HG03558 (cell line): ENCODE data around the gene ASTL.

Experiments
- ATAC-seq: cut with Tn5 transposase; IDR thresholded peaks from one replicate; pipeline ENCODE4 v1.9.1; 2021; ENCODE audit warnings: moderate number of reproducible peaks; ENCODE audit not compliant: unreplicated experiment; ENCODE audit errors: extremely low read depth

The ASTL gene

DNA sequence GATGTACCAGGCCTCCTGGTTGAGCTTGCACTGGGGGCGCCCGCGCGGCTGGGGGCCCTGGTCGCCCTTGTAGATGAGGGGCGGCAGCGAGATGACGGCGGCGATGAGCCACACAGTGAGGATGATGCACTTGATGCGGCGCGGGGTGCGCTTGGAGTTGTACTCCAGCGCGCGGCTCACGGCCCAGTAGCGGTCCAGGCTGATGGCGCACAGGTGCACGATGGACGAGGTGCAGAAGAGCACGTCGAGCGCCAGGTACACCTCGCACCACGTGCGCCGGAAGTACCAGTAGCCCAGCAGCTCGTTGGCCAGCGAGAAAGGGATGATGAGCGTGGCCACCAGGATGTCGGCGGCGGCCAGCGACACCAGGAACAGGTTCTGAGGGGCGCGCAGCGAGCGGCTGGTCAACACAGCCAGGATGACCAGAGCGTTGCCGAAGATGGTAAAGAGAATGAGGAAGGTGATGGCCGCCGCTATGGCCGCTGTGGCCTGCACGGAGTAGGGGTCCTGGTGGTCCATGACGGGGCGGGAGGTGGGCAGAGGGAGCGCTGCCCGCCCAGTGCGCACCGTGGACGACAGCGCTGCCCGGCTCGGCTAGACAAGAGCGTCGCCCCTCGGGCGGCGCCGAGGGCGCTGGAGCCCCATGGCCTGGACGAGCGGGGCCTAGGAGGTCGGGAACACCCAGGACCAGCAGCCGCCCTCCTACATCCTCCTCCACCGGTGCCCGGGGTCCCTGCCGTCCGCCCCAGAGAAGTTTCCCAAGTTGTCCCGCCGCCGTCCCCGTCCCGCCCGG lies 22.5 kb downstream of the ASTL start:
- no peak for ATAC-seq

DNA sequence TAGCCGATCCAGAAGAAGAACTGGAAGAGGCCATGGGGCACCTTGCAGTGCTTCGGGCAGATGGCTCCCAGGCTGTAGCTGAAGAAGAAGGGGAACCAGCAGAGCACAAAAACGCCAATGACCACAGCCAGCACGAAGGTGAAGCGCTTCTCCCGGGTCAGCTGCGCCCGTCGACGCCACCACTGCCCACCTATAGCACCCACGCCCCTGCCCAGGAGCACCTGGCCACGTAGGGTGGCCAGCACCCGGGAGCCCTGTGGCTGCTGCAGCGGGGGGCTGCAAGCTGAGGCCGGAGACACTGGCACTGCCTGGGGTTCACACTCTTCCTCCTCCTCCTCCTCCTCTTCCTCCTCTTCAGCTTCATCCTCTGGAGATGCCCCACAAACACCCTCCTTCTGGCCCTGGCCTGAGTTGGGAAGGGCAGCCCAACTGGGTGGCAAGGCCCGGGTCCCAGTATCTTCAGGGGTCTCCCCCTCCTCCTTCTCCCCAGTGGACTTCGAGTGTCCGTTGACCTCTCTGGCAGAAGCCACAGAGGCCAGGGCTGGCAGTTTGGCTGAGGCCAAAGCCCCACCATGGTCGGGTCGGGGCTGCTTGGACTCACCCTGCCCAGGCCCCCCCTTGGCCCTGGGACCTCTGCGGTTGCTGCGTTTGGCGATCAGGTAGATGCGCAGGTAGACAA lies 23.3 kb downstream of the ASTL start:
- ATAC-seq, result no peak

DNA sequence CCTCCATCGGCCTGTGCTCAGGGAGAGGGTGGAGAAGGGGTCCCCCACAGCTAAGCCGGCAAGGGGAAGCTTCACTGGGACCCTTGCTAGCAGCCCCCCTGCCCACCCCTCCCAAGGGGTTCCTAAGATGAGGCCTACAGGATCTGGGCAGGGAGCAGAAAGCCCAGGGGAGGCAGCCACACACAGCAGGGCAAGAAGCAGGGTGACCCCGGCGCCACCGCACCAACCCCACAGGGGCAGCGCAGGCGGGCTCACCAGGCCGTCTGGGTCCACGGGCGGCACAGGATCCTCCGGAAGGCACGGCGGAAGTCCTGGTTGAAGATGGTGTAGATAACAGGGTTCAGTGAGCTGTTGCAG lies 23.8 kb downstream of the ASTL start:
- ATAC-seq, result no peak

DNA sequence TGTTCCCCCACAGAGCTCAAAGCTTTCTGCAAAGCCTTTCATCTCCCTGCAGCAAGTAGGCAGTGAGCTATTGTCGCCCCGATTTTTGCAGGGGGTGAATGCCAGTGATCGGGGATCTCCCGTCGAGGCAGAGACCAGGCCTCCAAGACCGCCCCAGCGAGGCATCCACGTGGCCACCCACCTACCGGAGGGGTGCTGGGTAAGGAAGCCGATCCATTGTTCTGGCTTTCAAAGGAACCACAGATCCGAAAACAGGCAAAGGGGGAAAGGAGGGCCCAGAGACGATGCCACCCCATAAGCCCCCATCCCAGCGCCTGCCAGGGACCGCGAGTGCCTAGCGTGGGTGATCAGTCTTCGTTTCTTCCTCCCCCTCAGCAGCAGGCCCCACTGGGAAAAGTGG lies 24.4 kb downstream of the ASTL start:
- no peak for ATAC-seq

DNA sequence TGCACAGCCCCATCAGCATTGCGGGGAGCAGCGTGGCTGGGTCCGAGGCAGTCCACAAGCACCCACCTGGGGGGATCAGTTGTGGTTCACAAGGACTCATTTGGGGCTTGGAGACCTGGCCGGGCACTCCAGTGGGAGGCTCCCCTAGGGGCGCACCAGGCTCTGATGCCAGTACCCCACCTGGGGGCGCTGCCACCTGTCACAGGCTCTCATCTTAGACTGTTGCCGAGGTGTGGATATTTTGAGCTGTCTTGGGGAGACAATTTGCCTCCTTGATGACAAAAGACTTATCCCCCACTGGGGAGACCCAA lies 25.0 kb downstream of the ASTL start:
- no peak for ATAC-seq

DNA sequence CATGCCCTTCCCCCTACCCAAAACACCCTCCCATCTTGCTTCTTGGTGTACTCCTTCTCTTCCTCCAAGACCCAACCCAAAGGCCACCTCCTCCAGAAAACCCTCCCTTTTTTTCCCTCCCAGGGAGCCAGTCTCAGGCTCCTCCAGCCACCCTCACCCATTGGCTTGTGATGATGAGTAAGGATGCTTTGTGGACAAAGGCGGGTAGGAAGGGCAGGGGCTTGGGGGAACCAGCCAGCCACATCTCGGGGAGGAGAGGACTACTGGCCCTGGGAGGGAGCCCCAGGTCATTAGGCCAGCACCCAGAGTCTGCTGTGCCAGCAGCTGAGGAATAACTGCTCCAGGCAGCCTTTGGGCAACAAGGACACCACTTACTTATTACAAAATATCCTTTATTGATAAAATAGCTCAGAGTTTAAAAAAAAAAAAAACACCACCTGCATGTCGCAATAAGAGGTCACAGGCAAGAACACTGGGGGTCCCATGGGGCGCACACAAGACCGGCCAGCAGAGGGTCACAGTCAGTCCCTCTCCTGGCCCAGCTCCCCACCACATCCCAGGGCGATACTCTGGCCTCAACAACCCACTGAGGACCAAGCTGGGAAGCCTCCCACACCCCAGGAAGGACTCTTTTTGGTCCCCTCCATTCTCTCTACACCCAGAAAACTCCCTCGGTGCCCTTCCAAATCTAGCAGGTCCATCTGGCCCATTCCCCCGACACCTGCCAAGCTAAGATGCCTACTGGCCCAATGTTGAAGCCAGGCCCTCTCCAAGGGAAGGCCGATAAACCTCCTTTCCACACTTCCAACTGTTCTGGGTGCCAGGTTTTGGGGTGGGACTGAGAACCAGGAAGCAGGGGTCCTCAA lies 25.6 kb downstream of the ASTL start:
- ATAC-seq, result no peak

- ATAC-seq, result no peak
These were observed 26.3 kb downstream of the ASTL start for GRCh38 chr2:96111823-96112500.

- no peak for ATAC-seq
These were observed 27.1 kb downstream of the ASTL start for GRCh38 chr2:96111257-96111640.

DNA sequence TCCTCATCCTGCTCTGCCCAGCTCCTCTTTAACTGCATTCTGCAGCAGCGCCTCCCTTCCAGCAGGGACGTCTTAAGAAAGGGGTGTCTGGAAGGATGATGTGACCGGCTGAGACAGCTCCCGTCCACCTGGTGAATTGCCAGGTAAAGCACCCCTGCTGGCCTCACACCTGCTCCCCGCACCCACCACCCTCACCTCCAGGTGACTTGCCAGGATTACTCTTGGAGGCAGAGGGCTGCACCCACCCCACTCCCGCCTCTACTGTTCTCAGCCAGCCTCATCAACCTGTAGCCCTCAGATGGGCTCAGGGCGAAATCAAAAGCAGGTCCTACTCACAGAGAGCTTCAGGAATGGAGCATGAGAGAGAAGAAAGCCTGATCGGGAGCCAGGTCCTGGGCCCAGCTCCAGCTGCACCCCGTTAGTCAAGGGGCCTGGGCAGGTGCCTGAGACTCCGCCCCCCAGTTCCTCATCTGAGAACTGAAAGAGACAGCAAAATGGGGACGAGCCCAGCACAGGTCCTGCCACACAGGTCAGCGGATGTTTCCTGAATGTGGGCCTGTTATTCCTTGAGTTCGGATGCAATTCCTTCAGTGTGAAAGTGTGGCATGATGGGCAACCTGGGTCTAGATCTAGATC lies 27.6 kb downstream of the ASTL start:
- no peak for ATAC-seq

GRCh38 chr2:96109931-96110511 lies 28.3 kb downstream of the ASTL start:
- no peak for ATAC-seq

DNA sequence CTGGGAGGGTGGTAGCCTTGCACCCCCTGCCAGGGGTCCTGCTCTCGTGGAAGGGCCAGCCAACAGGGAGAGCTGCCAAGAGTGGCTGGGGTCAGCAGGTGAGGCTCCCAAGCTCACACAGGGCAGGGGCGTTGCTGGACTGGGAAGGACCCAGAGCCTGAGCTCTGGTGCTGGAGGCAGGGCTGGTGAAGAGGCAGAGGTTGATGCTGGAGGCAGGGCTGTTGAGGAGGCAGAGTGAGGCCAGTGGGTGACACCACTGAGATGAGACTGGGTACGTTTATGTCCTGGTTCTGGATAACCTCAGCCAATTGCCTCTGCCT lies 29.0 kb downstream of the ASTL start:
- ATAC-seq, result no peak

GRCh38 chr2:96108541-96109360 lies 29.6 kb downstream of the ASTL start:
- ATAC-seq, result no peak

DNA sequence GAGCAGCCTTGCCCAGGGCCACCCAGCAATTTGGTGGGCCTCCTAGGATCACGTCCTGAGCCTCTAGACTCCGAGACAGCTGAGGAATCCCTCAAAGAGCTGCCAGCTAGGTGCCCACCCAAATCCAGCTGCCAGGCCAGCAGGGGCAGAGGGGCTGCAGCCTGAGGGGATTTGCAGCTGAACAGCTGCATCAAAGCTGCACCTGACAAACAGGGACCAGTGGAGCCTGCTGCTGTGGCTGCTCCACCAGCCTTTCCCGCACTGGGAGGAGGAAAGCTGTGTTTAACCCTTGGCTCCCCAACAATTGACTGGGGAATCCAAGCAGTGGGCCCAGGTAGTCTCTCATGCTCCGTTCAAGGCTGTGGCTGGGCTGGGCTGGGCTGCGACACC lies 30.2 kb downstream of the ASTL start:
- ATAC-seq, result no peak

DNA sequence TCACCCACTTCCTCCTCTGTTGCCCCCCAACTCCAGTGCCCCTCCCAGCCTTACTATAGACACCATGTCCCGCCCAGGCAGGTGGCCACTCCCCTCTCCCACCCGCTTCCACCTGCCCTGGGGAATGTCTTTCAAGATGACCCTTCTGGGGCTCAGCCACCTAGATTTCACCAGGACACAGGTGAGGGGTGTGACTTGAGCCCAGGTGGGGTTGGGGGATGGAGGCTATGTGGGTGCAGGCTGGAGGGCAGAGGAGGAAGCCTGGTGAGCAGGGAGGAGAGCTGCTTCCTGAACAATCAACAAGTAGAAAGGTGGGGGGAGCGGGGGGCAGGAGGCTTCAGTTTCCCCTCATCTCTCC lies 30.6 kb downstream of the ASTL start:
- ATAC-seq, result no peak

DNA sequence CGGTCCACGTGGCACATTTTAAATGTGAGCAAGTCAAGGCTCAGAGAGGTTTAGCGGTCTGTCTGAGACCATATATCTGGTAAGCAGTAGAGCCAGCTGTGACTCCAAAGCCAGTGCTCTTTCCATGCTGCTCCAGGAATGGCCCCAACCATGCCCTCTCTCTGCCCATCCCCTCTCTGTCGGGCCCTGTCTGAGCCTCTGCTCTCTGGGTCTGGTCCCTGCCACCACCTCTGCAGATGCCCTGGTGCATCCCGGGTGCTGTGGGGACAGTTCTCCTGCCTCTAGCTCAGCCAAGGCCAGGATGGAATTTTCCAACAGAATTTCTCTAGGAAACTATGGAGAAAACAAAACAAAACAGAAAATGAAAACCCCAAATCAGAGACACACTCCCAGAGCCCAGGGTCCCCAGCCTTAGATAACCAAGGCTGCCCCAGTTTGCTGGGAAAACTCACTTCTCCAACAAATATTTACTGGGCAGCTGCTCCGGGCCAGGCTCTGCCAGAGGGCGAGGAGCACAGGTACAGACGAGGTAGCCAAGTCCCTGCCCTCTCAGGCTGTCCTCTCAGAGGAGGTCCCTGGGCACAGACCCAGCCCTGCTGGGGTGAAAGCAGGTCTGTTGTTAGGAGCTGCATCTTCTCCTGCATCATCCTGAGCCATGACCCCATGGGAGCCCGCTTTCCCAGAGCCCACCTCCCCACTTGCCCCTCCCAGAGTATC lies 31.2 kb downstream of the ASTL start:
- no peak for ATAC-seq

- no peak for ATAC-seq
These were observed 32.1 kb downstream of the ASTL start for GRCh38 chr2:96105994-96106715.

DNA sequence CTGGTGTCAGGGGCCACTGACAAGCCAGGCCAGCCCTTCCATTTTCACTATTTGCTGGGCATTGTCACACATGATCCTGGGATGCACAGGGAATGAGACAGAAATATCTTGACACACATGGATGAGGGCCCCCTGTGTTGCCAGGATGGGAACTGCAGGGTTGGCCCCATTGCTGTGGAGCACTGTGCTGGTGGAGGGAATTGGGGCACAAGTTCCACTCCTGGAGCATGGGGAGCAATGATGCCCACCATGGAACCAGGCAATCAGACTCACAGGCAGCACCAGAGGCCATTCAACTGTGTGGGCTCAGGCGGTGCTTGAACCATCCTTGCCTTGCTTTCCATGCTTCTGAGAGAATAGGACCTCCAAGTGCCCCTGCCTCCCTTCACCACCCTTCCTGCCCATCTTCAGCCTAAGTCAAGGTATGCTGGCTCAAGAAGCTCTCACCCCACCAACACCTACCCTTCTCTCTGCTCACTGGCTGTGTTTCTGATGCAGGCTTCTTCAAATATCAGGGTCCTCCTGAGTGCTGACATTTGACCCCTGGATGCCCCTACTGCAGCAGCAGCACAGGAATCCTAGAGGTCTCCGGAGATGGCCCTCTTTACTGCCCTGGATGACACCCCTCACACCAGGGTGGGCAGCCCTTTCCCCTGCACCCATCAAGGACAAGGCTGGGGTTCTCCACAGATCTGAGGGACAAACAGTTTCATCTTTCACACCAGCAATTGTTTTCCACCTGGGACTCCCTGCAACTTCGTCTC lies 33.0 kb downstream of the ASTL start:
- ATAC-seq, result no peak
